ENCODE data around the gene TARS3. TPM values are rescaled to one million over a fixed set of nuclear protein-coding genes. Genes with fewer than 3 reads are reported as not detected.
"Not testable (repeated sequence)": the region's sequence is repeated elsewhere in the genome, so short reads cannot be mapped to it uniquely, and the experiment has no call there.

TARS3 gene
- 10.7 and 12.1 TPM in 2 replicates for total RNA-seq (2014; rRNA removed; shearing (Covaris generic))

DNA sequence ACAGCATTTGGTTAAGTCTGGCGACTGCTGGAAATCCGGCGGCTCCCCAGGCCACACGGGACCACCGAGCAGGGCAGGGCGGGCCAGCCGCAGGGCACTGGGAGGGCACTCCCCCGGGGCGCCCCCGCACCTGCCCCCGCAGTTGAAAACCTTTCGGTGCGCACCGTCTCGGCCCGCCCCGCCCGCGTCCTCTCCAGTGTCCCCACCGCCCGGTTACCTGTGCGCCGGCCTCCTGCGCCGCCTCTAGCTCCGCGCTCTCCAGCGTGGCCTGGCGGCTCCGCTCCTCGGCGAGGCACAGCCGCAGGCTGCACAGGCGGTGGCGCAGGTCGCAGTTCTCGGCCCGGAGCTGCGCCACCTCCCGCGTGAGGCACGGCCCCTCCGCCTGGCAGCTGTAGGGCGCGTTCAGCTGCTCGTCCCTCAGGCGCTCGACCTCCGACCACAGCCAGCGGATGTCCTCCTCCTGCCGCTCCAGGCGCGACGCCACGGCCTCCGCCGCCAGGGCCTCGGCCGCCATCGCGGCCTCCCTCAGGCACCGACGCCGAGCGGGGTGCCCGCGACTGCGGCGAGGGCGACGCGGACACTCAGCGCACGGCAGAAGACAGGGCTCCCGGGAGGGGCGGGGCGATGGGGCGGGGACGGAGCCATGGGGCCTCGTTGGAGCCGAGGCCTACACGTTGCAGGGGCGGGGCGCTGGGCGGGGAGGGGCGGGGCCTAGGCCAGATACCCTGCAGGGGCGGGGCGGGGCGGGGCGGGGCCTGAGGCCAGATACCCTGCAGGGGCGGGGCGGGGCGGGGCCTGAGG, at the start of gene TARS3:
TARS3 (minus strand) TSS at position 600 of the 801 bp plus-strand sequence; CDS start at position 514, 86 bp downstream.
- peak; percentile 88 for DNase-seq (ENCODE audit: low read depth)

DNA sequence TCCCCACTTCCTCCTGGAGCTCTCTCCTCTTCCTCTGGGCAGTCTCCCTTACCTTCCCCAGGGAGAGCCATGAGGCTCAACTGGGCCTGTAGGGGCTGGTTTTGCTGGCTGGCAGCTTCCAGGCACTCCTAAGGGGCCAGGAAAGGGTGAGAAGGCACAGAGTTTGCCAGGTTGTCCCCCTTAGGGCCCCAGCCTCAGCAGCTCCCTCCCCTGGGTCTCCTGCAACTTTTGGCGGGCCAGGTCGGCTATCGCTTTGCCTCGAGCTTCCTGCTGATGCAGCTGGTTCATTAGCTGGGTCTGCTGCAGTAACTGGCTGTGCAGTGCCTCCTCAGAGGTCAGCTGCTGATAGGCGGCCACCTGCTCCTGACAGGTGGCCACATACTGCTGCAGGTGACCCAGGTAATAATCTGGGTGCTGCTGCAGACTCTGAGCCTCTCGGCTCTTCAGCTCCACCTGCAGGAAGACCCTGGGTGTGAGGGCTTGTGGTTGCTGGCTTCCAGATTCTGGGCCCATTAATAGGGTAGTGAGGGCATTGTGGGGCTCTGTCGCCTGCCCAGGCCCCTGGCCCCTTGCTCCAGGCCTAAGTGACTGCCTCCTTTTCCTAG, 49.3 kb upstream of the TARS3 start:
- no peak for DNase-seq (ENCODE audit: low read depth)

DNA sequence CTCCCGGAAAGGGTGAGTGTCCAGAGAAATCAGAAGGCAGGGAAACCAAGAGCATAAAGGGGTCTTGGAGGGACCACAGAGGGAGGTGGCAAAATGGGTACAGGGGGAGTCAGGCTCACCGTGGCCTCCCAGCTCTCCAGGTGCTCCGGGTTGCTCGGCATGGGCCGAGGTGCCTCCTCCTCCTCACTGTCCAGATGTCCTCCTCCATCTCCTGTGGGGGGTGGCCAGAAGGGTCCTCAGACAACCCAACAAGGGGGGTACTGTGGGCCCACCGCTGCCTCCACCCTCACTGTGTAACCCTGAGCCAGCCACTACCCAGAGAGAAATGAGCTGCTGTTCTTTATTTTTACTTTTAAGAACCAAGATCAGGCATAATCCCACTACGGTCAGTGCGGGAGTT, 48.6 kb upstream of the TARS3 start:
- no peak for DNase-seq (ENCODE audit: low read depth)

- DNase-seq (ENCODE audit: low read depth) = not testable (repeated sequence)
Measured at GRCh38 chr15:101767083-101767640, 42.9 kb upstream of the TARS3 start.

DNA sequence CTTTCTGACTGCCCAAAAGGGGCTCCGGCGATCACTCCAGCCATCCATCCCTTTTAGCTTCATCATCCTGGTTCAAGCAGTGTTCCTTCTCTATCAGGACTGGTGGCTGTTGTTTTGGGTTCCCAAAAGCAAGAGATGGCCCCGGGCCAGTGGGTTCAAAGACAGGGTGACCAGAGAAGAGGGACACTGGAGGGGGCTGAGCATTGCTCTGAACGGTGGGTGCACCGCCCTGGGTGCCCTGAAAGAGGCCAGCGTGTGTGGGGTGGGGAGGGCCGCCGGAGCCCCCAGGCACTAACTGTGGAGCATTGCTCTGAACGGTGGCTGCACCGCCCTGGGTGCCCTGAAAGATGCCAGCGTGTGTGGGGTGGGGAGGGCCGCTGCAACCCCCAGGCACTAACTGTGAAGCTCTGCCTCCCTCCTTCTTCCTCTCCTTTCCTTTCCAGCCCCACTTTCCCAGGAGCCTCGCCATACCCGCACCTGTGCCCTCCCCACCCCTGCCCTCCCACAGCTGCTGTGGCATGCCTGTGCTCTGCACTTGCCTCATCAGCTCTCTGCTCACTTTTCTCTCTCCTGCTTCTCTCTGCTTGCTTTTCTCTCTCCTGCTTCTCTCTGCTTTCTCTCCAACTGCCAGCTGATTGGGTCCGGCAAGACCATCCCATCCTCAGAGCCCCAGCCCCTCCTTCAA, 41.6 kb upstream of the TARS3 start:
- no peak for DNase-seq (ENCODE audit: low read depth)

DNA sequence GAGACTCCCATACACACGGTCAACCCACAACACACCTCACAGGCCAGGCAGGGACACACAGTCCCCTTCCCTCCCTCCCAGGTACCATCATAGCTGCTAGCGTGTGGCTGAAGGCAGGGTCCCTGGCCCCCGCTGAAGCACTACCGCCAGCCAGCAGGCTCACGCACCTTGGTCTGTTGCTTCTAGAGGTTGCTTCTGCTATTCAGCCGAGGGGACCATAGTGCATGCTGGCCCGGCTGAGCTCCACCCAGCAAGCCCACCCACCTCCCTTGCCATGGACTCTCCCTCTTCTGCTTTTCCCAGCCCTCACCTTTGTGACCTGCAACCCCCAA, 41.0 kb upstream of the TARS3 start:
- DNase-seq (ENCODE audit: low read depth) = not testable (repeated sequence)

DNA sequence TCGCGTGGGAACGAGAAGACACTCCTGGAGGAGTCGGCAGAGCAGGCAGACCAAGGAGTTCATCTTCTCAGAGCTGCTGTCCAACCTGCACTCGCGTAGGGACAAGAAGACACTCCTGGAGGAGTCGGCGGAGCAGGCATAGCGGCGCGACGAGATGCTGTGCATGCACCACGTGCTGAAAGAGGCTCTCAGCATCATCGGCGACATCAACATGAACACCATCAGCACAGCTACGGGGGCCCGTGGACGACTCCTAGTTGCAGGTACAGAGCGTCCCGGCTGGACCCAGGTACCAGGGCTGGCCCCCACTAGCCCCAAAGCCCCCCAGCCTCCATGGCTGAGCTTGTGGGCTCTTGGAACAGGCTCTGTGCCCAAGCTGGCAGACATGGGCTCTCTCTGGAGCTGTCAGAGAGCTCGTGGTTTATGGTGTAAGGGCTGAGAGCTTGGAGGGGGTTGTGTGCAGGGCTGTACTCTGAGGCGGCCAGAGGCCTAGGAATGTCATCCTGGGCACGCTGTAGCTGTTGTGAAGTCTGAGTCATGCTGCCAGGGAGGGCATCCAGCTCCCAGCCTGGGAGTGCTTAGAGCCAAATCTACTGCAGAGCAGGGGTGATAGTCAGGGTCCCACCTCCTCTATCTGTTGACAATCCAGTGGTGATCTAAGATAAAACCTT, 40.5 kb upstream of the TARS3 start:
- DNase-seq (ENCODE audit: low read depth) = peak; percentile 39

DNA sequence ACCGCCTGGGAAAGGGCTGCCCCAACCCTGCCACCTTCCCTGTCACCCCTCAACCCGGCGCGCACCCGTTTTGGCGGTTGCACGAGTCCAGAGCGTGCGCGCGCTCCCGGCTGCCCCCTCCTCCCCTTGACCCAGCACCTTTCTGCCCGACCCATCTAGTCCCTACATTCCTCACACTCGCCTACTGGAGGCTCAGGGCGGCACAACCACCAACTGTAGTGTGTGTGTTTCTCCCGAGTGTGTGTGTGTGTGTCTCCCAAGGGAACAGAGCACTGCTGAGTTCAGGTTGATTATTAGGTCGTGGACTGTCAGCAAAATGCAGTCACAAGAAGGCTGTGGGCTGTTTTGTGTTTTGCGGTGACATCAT, 22.4 kb upstream of the TARS3 start:
- DNase-seq (ENCODE audit: low read depth) = not testable (repeated sequence)

DNA sequence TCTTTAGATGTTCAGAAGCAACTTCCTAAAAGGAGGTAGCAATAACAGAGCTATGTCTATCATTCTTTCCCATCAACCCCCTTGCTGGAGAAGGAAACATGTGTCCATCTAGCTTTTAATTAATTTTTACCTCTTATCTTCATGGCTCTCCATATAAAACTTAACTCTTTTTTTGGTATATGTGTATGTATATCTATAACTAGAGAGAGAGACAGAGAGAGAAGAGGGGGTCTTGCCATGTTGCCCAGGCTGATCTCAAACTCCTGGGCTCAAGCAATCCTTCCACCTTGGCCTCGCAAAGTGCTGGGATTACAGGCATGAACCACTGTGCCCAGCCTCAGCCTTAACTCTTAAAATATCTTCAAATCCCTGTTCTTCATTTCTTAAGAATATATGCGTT, 10.6 kb upstream of the TARS3 start:
- DNase-seq (ENCODE audit: low read depth) = not testable (repeated sequence)

DNA sequence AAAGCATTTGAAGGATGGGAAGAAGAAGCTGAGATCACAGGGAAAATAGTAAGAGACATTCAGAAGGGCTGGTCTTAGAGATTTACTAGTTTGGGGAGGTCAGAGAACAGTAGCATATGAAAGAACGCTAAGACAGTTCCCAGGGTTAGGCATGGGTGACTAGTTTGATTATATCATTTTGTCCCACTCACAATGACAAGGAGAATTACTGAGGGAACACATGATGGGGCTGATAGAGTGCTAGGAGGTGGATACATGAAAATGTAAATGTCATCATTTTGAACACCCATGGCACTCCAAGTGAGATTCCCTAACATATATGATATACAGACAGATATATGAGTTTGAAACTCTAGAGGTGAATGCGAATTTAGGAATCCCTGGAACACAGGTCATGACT, 9.3 kb upstream of the TARS3 start:
- DNase-seq (ENCODE audit: low read depth) = no peak

- DNase-seq (ENCODE audit: low read depth) = no peak
Measured at GRCh38 chr15:101732772-101733171, 8.5 kb upstream of the TARS3 start.

- no peak for DNase-seq (ENCODE audit: low read depth)
Measured at GRCh38 chr15:101731746-101732145, 7.5 kb upstream of the TARS3 start.

GRCh38 chr15:101727186-101727585, 2.9 kb upstream of the TARS3 start:
- no peak for DNase-seq (ENCODE audit: low read depth)

GRCh38 chr15:101725073-101725472, 800 bp upstream of the TARS3 start:
- no peak for DNase-seq (ENCODE audit: low read depth)

DNA sequence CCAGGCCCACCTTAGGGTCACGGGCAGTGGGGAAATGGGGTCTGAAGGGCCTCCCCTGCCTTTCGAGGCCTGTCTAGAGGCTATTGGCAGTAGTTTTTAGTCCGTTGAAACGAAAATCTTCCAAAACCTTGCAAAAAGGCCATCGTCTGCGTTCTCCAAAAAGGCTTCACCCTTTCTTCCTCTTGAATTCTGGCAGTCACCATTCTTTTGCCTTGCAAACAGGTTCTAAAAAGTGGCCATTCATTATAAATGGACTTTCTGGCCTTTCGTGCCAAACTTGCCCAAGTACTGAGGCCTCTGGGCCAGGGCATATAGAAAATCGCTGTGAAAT, 367 bp upstream of the TARS3 start:
- no peak for DNase-seq (ENCODE audit: low read depth)

DNA sequence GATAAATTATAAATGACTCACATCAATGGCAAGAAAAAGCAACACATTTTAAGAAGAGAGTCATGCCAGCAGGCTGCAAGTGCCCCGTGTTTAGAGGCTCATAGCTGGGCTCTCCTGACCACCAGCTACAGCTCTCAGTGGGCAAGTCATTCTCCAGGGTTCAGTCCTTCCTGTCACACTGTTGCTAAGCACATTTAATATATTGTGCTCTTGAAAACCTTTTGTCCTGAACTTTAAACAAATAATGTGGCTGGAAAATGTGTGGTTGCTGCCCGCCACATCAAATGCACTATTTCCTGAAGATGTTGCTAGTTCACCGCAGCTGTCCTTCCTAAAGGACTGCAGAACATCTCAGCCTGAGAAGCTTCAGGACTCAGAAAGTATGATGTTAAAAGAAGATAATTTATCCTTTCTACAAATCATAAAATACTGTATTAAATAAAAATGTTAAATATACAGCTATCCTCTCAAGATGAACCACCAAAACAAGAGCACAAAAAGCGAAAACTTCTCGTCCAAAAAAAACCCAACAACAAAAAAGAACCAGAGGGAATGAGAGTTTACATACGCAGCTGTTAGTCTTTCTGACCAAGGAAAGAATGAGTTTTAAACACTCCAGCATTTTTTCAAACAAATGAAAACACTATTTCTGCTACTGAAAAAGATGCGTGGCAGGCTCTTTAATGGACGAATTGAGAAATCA, 951 bp downstream of the TARS3 start:
- peak; percentile 59 for DNase-seq (ENCODE audit: low read depth)

GRCh38 chr15:101718896-101719295, 5.4 kb downstream of the TARS3 start:
- no peak for DNase-seq (ENCODE audit: low read depth)

DNA sequence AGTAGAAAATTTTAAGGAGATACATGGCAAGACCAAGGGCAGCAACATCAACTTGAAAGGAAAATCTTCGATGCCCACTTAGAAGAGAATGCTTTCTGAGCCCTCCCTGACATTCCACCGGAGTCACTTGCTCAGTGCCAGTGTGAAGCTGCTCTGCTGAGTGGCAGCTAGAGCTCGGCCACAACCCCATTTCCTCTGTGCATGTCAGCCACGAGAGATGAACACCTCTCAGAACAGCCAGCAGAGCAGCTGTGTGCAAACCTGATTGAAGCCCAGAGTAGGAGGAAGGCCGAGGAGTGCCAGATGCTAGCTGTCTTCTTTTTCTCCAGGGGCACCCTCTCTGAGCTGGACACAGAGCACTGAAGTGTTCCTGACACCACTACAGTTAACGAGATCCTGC, 12.2 kb downstream of the TARS3 start:
- no peak for DNase-seq (ENCODE audit: low read depth)

DNA sequence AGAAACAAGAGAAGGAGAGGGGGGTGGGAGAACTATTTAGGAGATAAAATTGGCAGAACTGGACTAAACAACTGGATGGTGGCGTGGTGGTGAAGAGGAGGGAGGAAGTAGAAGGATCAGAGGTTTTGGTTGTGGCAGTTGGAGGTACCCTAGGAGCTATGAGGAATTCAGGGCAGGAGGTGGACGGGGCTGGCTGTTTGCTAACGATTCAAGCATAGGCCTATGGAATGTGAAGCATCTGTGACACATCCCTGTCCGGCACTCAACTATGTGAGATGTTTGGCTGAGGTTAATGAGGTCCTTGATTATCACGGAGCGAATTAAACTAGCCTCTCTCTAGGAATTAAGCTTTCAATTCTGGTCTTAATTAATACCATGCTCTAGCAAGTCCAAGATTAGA, 13.5 kb downstream of the TARS3 start:
- DNase-seq (ENCODE audit: low read depth) = peak; percentile 65

DNA sequence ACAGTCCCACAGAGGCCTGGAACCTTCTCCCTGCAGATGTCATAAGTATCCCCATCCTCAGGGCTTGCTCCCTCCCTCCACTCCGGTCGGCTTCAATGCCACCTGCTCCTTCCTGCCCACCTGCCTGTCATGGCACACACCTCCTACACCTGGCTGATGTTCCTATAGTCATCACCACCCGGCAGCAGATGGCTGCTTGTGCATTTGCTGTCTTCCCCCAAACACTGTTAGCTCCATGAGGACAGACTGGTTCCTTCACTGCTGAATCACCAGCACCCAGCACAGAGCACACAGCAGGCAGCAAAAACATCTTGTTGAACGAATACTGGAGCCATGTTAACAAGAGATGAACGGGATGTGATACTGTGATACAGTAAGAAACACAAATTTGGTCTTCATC, 14.8 kb downstream of the TARS3 start:
- no peak for DNase-seq (ENCODE audit: low read depth)

DNA sequence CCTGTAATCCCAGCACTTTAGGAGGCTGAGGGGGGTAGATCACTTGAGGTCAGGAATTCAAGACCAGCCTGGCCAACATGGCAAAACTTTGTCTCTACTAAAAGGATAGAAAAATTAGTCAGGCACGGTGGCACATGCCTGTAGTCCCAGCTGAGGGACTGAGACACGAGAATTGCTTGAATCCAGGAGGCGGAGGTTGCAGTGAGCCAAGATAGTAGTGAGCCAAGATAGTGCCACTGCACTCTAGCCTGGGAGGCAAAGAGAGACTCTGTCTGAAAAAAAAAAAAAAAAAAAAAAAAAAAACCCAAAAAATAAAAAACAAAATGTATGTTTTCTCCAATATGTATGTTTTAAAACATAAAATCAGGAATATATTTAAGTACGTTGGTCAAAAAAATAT, 16.3 kb downstream of the TARS3 start:
- no peak for DNase-seq (ENCODE audit: low read depth)

DNA sequence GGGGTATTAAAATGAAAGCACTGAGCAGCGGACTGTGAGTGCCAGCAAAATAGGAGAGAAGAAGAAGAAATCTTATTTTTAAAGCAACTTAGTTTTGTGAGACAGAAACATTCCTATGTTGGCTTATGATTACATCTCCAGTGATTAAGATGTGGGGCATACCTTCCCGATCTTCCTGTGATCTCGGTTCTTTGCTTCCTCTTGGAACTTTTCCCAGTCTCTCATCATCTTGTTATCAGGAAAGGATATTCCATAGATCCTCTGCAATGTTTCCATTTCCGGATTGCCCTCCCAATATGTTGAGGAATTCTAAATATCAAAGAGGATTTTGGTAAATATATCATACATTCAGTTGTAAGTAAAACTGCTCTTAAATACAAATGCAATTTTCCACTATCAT, 22.2 kb downstream of the TARS3 start:
- no peak for DNase-seq (ENCODE audit: low read depth)
